GM12878 (cell line): Measurements from ENCODE around the gene NELL1. TPM values are rescaled to one million over a fixed set of nuclear protein-coding genes. Genes with fewer than 3 reads are reported as not detected.

Experiments used
- ATAC-seq: fragments of 200-7000 bp; cut with Tn5 transposase; 3 replicates; pipeline ENCODE4 v1.9.1; 2020; ENCODE audit warnings: mild to moderate bottlenecking, moderate library complexity
- BruUV-seq: library from RNA; stranded (reverse); fragments of 400-500 nt; replicated peaks from 2 replicates; lab custom pipeline; 2021; lab: Mats Ljungman, UMichigan
- CTCF ChIA-PET: fragments of 300-600 bp; sonication (Branson Sonifier 250); formaldehyde crosslinking; extraction: SDS; loops from one replicate; lab custom pipeline; 2021; ENCODE audit warnings: inconsistent platforms; lab: Yijun Ruan, JAX
- POLR2A ChIA-PET: fragments of 350-600 bp; formaldehyde crosslinking; extraction: SDS; loops from one replicate; lab custom pipeline; 2021; ENCODE audit warnings: inconsistent platforms; lab: Charles Lee
- RAD21 ChIA-PET: fragments of 300-600 bp; sonication (Branson Sonifier 250); formaldehyde crosslinking; loops from one replicate; lab custom pipeline; 2023; ENCODE audit warnings: antibody characterized with exemption; ENCODE audit not compliant: unreplicated experiment; lab: Charles Lee
- SMC1A ChIA-PET: fragments of 300-600 bp; sonication (Branson Sonifier 250); formaldehyde crosslinking; loops from one replicate; lab custom pipeline; 2023; ENCODE audit not compliant: unreplicated experiment, uncharacterized antibody; lab: Charles Lee
- DNase-seq: peaks from one replicate; pipeline ENCODE4 v3.0.0-alpha.2; 2011; ENCODE audit warnings: low read depth, low spot score
- FAIRE-seq: peaks from 3 replicates; lab custom pipeline; 2011; peaks lifted over from hg19 to GRCh38; lab: Jason Lieb, UNC
- H2AFZ ChIP-seq: 2 replicates; pipeline ENCODE4 v1.6.0; 2011; ENCODE audit warnings: low read depth, low read length, control low read depth; ENCODE audit not compliant: control insufficient read depth
- H3K27ac ChIP-seq: 2 replicates; pipeline ENCODE4 v1.5.1; 2011; ENCODE audit warnings: control low read depth; ENCODE audit not compliant: control insufficient read depth, insufficient read depth
- H3K27me3 ChIP-seq, 2 experiments: replicated peaks in 1 of 2; 2 replicates each; pipeline versions ENCODE4 v1.6.0 to v1.6.1; 2011; ENCODE audit warnings: low read length in 1 of 2; ENCODE audit not compliant: control insufficient read depth in 2 of 2, insufficient read depth in 2 of 2
- H3K36me3 ChIP-seq, 2 experiments: 2 replicates each; pipeline ENCODE4 v1.5.1; 2011; ENCODE audit warnings: low read length in 1 of 2; ENCODE audit not compliant: control insufficient read depth in 2 of 2, insufficient read depth in 2 of 2
- H3K4me1 ChIP-seq: 2 replicates; pipeline ENCODE4 v1.6.1; 2011; ENCODE audit warnings: mild to moderate bottlenecking, low read length, moderate library complexity, mixed read lengths; ENCODE audit not compliant: control insufficient read depth, insufficient read depth
- H3K4me2 ChIP-seq: 2 replicates; pipeline ENCODE4 v1.6.0; 2011; ENCODE audit warnings: control low read depth; ENCODE audit not compliant: control insufficient read depth, insufficient read depth
- H3K4me3 ChIP-seq: fragments of 200-600 bp; sonication (generic); 2 replicates; pipeline ENCODE4 v1.5.1; 2016
- H3K79me2 ChIP-seq: 2 replicates; pipeline ENCODE4 v1.6.0; 2011; ENCODE audit warnings: low read length; ENCODE audit not compliant: control insufficient read depth, insufficient read depth
- H3K9ac ChIP-seq: 2 replicates; pipeline ENCODE4 v1.8.0; 2011; ENCODE audit warnings: low read length, control low read depth, mixed read lengths; ENCODE audit not compliant: control insufficient read depth, insufficient read depth
- H3K9me3 ChIP-seq: replicated peaks from 3 replicates; pipeline ENCODE4 v1.5.1; 2011; ENCODE audit warnings: mild to moderate bottlenecking, low read length; ENCODE audit not compliant: control insufficient read depth, insufficient read depth
- H4K20me1 ChIP-seq: 2 replicates; pipeline ENCODE4 v1.6.0; 2011; ENCODE audit not compliant: control insufficient read depth, insufficient read depth
- ASH2L ChIP-seq: fragments of 300-600, 200-600 bp; sonication (generic); IDR thresholded peaks from 2 replicates; pipeline ENCODE4 v1.6.1; 2017; ENCODE audit warnings: low read depth, mild to moderate bottlenecking, borderline replicate concordance
- ATF3 ChIP-seq: IDR thresholded peaks from 2 replicates; pipeline ENCODE4 v1.6.1; 2011; ENCODE audit warnings: low read depth, mild to moderate bottlenecking, low read length, moderate library complexity, borderline replicate concordance; ENCODE audit errors: extremely low read depth
- EP300 ChIP-seq, 2 experiments: fragments of 150-350 bp in 1 of 2; IDR thresholded peaks; 2 replicates each; pipeline ENCODE4 v1.6.1; 2011 to 2012; ENCODE audit warnings: low read depth in 2 of 2, low read length in 2 of 2, borderline replicate concordance in 1 of 2, improper control_type of control experiment in 1 of 2, inconsistent platforms in 1 of 2; ENCODE audit not compliant: control insufficient read depth in 1 of 2
- FOXM1 ChIP-seq: IDR thresholded peaks from 2 replicates; pipeline ENCODE4 v1.6.1; 2012; ENCODE audit warnings: low read depth, mild to moderate bottlenecking, inconsistent platforms, low read length, moderate library complexity
- HDAC6 ChIP-seq: fragments of 200-600 bp; sonication (generic); IDR thresholded peaks from one replicate; pipeline ENCODE4 v1.8.0; 2017; ENCODE audit warnings: antibody characterized with exemption; ENCODE audit not compliant: unreplicated experiment
- IKZF2 ChIP-seq, 2 experiments: fragments of 450-650 bp; IDR thresholded peaks; 2 replicates each; pipeline ENCODE4 v1.6.1; 2017; ENCODE audit warnings: mild to moderate bottlenecking in 2 of 2, moderate library complexity in 2 of 2
- JUNB ChIP-seq: IDR thresholded peaks from 2 replicates; pipeline ENCODE4 v1.6.1; 2016; ENCODE audit warnings: antibody characterized with exemption, mild to moderate bottlenecking
- MLLT1 ChIP-seq: fragments of 450-650 bp; IDR thresholded peaks from 2 replicates; pipeline ENCODE4 v1.6.1; 2016; ENCODE audit warnings: mild to moderate bottlenecking
- POU2F2 ChIP-seq: IDR thresholded peaks from 3 replicates; pipeline ENCODE4 v1.6.1; 2011; ENCODE audit warnings: low read depth, mild to moderate bottlenecking, low read length, borderline replicate concordance
- RB1 ChIP-seq: fragments of 450-650 bp; formaldehyde crosslinking; IDR thresholded peaks from 2 replicates; pipeline ENCODE4 v1.6.1; 2017; ENCODE audit warnings: mild to moderate bottlenecking, borderline replicate concordance
- RBBP5 ChIP-seq: fragments of 200-600 bp; sonication (generic); conservative IDR thresholded peaks from 2 replicates; pipeline ENCODE4 v1.6.1; 2016
- SP1 ChIP-seq: IDR thresholded peaks from one replicate; pipeline ENCODE4 v1.6.1; 2011; ENCODE audit warnings: low read depth, low read length
- SREBF1 ChIP-seq: IDR thresholded peaks from 2 replicates; pipeline ENCODE4 v1.6.1; 2012; ENCODE audit warnings: mild to moderate bottlenecking, low read length
- USF2 ChIP-seq: IDR thresholded peaks from 2 replicates; pipeline ENCODE4 v1.6.1; 2011; ENCODE audit warnings: low read depth, low read length, improper control_type of control experiment, borderline replicate concordance
- ZBTB4 ChIP-seq: fragments of 450-650 bp; formaldehyde crosslinking; IDR thresholded peaks from 2 replicates; pipeline ENCODE4 v1.4.0; 2022; ENCODE audit warnings: mild to moderate bottlenecking, moderate library complexity
- in situ Hi-C: fragments of 300-500 bp; cut with MboI; formaldehyde crosslinking; loops from 9 replicates; pipeline ENCODE4 v1.14.3; 2018; ENCODE audit warnings: mixed read lengths
- intact Hi-C: fragments of 100-400 bp; cut with micrococcal nuclease; formaldehyde crosslinking; loops from one replicate; pipeline ENCODE4 v1.14.2; 2022; ENCODE audit not compliant: unreplicated experiment
- polyA plus RNA-seq, 11 experiments: library from polyadenylated mRNA; depleted of rRNA in 4 of 11; unstranded in 6 of 11; stranded (reverse) in 5 of 11; fragments of >200 nt; fragmentation: Nextera tagmentation in 4 of 11; fragmentation: Illumina TruSeq in 1 of 11; extraction: Ambion mirVana in 4 of 11; extraction: Trizol in 1 of 11; gene quantifications; 1 replicate in 1 of 11; 2 replicates in 10 of 11; pipeline versions ENCODE4 v1.2.1 to v1.2.3, GENCODE V29; 2011 to 2016; ENCODE audit warnings: inconsistent platforms in 2 of 11, missing spikeins in 2 of 11, low read depth in 1 of 11
- total RNA-seq, 4 experiments: library from RNA; depleted of rRNA in 3 of 4; stranded (reverse); fragments of >200 nt in 3 of 4; fragmentation: Illumina TruSeq in 1 of 4; extraction: Trizol in 1 of 4; gene quantifications; 2 replicates each; pipeline versions ENCODE4 v1.2.1 to v1.2.3, GENCODE V29; 2013 to 2021
- TF ChIP-seq, protein P1 (sequence below): fragments of 450-650 bp; formaldehyde crosslinking; IDR thresholded peaks from 2 replicates; pipeline ENCODE4 v1.5.0; 2022; ENCODE audit warnings: mild to moderate bottlenecking, missing genetic modification characterization

The NELL1 gene
- total and polyA plus RNA-seq, 10 of the 15 experiments (the other 5 are each of a cell fraction or from before 2014, with no cell fraction given), result 0.02 to 0.12 TPM; not detected in 8

GRCh38 chr11:20917306-20917705 is 247.9 kb downstream of the NELL1 start:
- intact Hi-C loops, result no loop called here
- TF ChIP-seq ATF3 (no peak), MLLT1 (no peak), RBBP5 (no peak), EP300 (IDR thresholded peaks at IDR 0.05; ENCODE audit: borderline replicate concordance in 1 of 2, control insufficient read depth in 1 of 2, low read depth in 2 of 2, low read length in 2 of 2) (no peak), ZBTB4 (no peak), IKZF2 (IDR thresholded peaks at IDR 0.05) (no peak), SP1 (no peak), SREBF1 (no peak), ASH2L (no peak), FOXM1 (no peak), POU2F2 (no peak), JUNB (no peak), HDAC6 (no peak), RB1 (no peak), USF2 (no peak)
- TF ChIP-seq, protein P1, sequence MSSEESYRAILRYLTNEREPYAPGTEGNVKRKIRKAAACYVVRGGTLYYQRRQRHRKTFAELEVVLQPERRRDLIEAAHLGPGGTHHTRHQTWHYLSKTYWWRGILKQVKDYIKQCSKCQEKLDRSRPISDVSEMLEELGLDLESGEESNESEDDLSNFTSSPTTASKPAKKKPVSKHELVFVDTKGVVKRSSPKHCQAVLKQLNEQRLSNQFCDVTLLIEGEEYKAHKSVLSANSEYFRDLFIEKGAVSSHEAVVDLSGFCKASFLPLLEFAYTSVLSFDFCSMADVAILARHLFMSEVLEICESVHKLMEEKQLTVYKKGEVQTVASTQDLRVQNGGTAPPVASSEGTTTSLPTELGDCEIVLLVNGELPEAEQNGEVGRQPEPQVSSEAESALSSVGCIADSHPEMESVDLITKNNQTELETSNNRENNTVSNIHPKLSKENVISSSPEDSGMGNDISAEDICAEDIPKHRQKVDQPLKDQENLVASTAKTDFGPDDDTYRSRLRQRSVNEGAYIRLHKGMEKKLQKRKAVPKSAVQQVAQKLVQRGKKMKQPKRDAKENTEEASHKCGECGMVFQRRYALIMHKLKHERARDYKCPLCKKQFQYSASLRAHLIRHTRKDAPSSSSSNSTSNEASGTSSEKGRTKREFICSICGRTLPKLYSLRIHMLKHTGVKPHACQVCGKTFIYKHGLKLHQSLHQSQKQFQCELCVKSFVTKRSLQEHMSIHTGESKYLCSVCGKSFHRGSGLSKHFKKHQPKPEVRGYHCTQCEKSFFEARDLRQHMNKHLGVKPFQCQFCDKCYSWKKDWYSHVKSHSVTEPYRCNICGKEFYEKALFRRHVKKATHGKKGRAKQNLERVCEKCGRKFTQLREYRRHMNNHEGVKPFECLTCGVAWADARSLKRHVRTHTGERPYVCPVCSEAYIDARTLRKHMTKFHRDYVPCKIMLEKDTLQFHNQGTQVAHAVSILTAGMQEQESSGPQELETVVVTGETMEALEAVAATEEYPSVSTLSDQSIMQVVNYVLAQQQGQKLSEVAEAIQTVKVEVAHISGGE (CRISPR knock-in tag), result no peak

More at GRCh38 chr11:20917306-20917705, 247.9 kb downstream of the NELL1 start:
- no peaks in the 10 kb centered on the region for H4K20me1 ChIP-seq
- no peaks in the 10 kb centered on the region for H3K9me3 ChIP-seq
- H3K4me3 ChIP-seq, result no peak overlapping the region
- CTCF ChIA-PET, result no interaction called here
- FAIRE-seq, result no peak
- H3K27ac ChIP-seq, result no peak overlapping the region
- no peak overlapping the region for H3K9ac ChIP-seq
- ATAC-seq, result no peak
- H3K79me2 ChIP-seq, result no peaks in the 10 kb centered on the region
- BruUV-seq, result no TSS peak
- no peak for DNase-seq
- in situ Hi-C loops, result no loop called here
- SMC1A ChIA-PET, result interaction anchor here (1.0 kb wide), 1 partner anchor 31 kb away, joined by 3 read pairs; no protein-coding TSS in a partner anchor
- H3K4me2 ChIP-seq, result no peak overlapping the region
- H3K27me3 ChIP-seq, result no peaks in the 10 kb centered on the region
- POLR2A ChIA-PET, result no interaction called here
- no peak overlapping the region for H2AFZ ChIP-seq
- H3K36me3 ChIP-seq, result no peaks in the 10 kb centered on the region
- RAD21 ChIA-PET, result no interaction called here
- no peaks in the 10 kb centered on the region for H3K4me1 ChIP-seq
